K562 (cell line): ENCODE results near the gene TMEM143. TPM values are rescaled to one million over a fixed set of nuclear protein-coding genes. Genes with fewer than 3 reads are reported as not detected.

Source experiments
- ATAC-seq: fragments of 200-7000 bp; cut with Tn5 transposase; 3 replicates; pipeline ENCODE4 v1.9.1; 2020; ENCODE audit warnings: moderate library complexity
- BruUV-seq: library from RNA; stranded (reverse); fragments of 400-500 nt; replicated peaks from 2 replicates; lab custom pipeline; 2021; lab: Mats Ljungman, UMichigan
- CTCF ChIA-PET: fragments of 300-600 bp; formaldehyde crosslinking; extraction: SDS; loops from one replicate; lab custom pipeline; 2021; ENCODE audit warnings: low intra/inter-chr PET ratio; lab: Yijun Ruan, JAX
- POLR2A ChIA-PET: fragments of 300-600, 350-650 bp; sonication (Branson Sonifier 250); formaldehyde crosslinking; extraction: SDS; loops from one replicate; lab custom pipeline; 2021; ENCODE audit warnings: antibody characterized with exemption, inconsistent platforms; lab: Yijun Ruan, JAX
- DNase-seq, 4 experiments: peaks; one replicate each; pipeline versions ENCODE4 v3.0.0 to v3.0.0-alpha.2; 2011 to 2018; ENCODE audit warnings: low spot score in 3 of 4, mixed read lengths in 3 of 4; ENCODE audit errors: extremely low read depth in 1 of 4
- FAIRE-seq: peaks from 2 replicates; lab custom pipeline; 2011; peaks lifted over from hg19 to GRCh38; lab: Jason Lieb, UNC
- H2AFZ ChIP-seq: 2 replicates; pipeline ENCODE4 v1.6.0; 2011; ENCODE audit warnings: low read depth, low read length, control low read depth, inconsistent platforms
- H3K27ac ChIP-seq: fragments of 200-600 bp; 3 replicates; pipeline ENCODE4 v1.8.0; 2011; ENCODE audit warnings: low read depth, mild to moderate bottlenecking, control low read depth, inconsistent platforms, low read length, moderate library complexity, mixed read lengths; ENCODE audit errors: extremely low read depth
- H3K27me3 ChIP-seq, 2 experiments: fragments of 300-600 bp in 1 of 2; 2 replicates in 1 of 2; 3 replicates in 1 of 2; pipeline versions ENCODE4 v1.6.0 to v1.8.0; 2011; ENCODE audit warnings: inconsistent platforms in 2 of 2, low read length in 2 of 2, mild to moderate bottlenecking in 1 of 2, mixed read lengths in 1 of 2, moderate library complexity in 1 of 2; ENCODE audit not compliant: control insufficient read depth in 2 of 2, insufficient read depth in 2 of 2
- H3K36me3 ChIP-seq: fragments of 300-600 bp; 3 replicates; pipeline ENCODE4 v1.8.0; 2011; ENCODE audit warnings: mild to moderate bottlenecking, low read length, inconsistent platforms; ENCODE audit not compliant: control insufficient read depth, insufficient read depth
- H3K4me1 ChIP-seq, 2 experiments: fragments of 200-600 bp in 1 of 2; replicated peaks in 1 of 2; 2 replicates in 1 of 2; 3 replicates in 1 of 2; pipeline versions ENCODE4 v1.5.1 to v1.8.0; 2011; ENCODE audit warnings: inconsistent platforms in 2 of 2, low read length in 2 of 2, mild to moderate bottlenecking in 1 of 2, mixed read lengths in 1 of 2, moderate library complexity in 1 of 2; ENCODE audit not compliant: control insufficient read depth in 2 of 2, insufficient read depth in 2 of 2
- H3K4me2 ChIP-seq: 2 replicates; pipeline ENCODE4 v1.6.1; 2011; ENCODE audit warnings: low read length, control low read depth, inconsistent platforms, mixed read lengths; ENCODE audit not compliant: insufficient read depth
- H3K4me3 ChIP-seq: fragments of 200-600 bp; sonication (generic), shearing (Covaris generic); 2 replicates; pipeline ENCODE4 v1.5.1; 2016; ENCODE audit warnings: control low read depth, inconsistent platforms
- H3K79me2 ChIP-seq: fragments of 200-600 bp; 3 replicates; pipeline ENCODE4 v1.8.0; 2011; ENCODE audit warnings: low read length, inconsistent platforms; ENCODE audit not compliant: control insufficient read depth, insufficient read depth
- H3K9ac ChIP-seq, 2 experiments: 2 replicates each; pipeline versions ENCODE4 v1.6.0 to v1.6.1; 2011; ENCODE audit warnings: low read depth in 2 of 2, low read length in 2 of 2, control low read depth in 1 of 2, inconsistent platforms in 1 of 2, mild to moderate bottlenecking in 1 of 2, mixed read lengths in 1 of 2; ENCODE audit not compliant: insufficient read depth in 1 of 2
- H3K9me1 ChIP-seq: one replicate; pipeline ENCODE4 v1.6.0; 2011; ENCODE audit warnings: inconsistent platforms, mild to moderate bottlenecking, low read length, moderate library complexity; ENCODE audit not compliant: control insufficient read depth, insufficient read depth
- H3K9me3 ChIP-seq: replicated peaks from 2 replicates; pipeline ENCODE4 v1.5.1; 2011; ENCODE audit warnings: low read depth, low read length, inconsistent platforms; ENCODE audit not compliant: control insufficient read depth, insufficient read depth
- H4K20me1 ChIP-seq: replicated peaks from 2 replicates; pipeline ENCODE4 v1.6.1; 2011; ENCODE audit warnings: low read length, inconsistent platforms, mixed read lengths; ENCODE audit not compliant: control insufficient read depth, insufficient read depth
- CAMTA2 ChIP-seq: fragments of 250-450 bp; sonication (Bioruptor Pico); conservative IDR thresholded peaks from 2 replicates; pipeline ENCODE4 v1.5.1; 2022
- CBFA2T2 ChIP-seq: fragments of 450-650 bp; conservative IDR thresholded peaks from 2 replicates; pipeline ENCODE4 v1.6.1; 2017; ENCODE audit warnings: mild to moderate bottlenecking
- DIDO1 ChIP-seq: fragments of 450-650 bp; IDR thresholded peaks from 2 replicates; pipeline ENCODE4 v1.6.1; 2016; ENCODE audit warnings: low read depth, missing biosample characterization, missing genetic modification characterization
- DPF2 ChIP-seq: fragments of 450-650 bp; IDR thresholded peaks from 2 replicates; pipeline ENCODE4 v1.6.1; 2016
- ETV6 ChIP-seq, 3 experiments: fragments of 150-350 bp in 1 of 3; sonication (generic) in 1 of 3; formaldehyde crosslinking in 1 of 3; IDR thresholded peaks; 2 replicates each; pipeline versions ENCODE4 v1.6.1 to v1.8.0; 2014 to 2022; ENCODE audit warnings: borderline replicate concordance in 2 of 3, low read depth in 2 of 3, antibody characterized with exemption in 1 of 3, low read length in 1 of 3, mild to moderate bottlenecking in 1 of 3, missing genetic modification reagents in 1 of 3
- GABPB1 ChIP-seq: sonication (generic); formaldehyde crosslinking; IDR thresholded peaks from 2 replicates; pipeline ENCODE4 v1.8.0; 2022; ENCODE audit warnings: mild to moderate bottlenecking, missing genetic modification reagents
- GTF2F1 ChIP-seq: IDR thresholded peaks from 2 replicates; pipeline ENCODE4 v1.6.1; 2011; ENCODE audit warnings: low read depth, low read length, improper control_type of control experiment
- HCFC1 ChIP-seq: IDR thresholded peaks from 2 replicates; pipeline ENCODE4 v1.6.1; 2012; ENCODE audit warnings: low read depth, low read length, improper control_type of control experiment
- HNRNPK ChIP-seq: fragments of 200-400 bp; formaldehyde crosslinking; IDR thresholded peaks from one replicate; pipeline ENCODE4 v1.6.1; 2018; ENCODE audit warnings: mild to moderate bottlenecking, low read depth, low read length; ENCODE audit not compliant: poor library complexity, severe bottlenecking
- KDM1A ChIP-seq, 2 experiments: fragments of 450-650 bp; IDR thresholded peaks; 2 replicates each; pipeline ENCODE4 v1.6.1; 2016; ENCODE audit warnings: mild to moderate bottlenecking in 2 of 2
- KLF1 ChIP-seq: fragments of 450-650 bp; IDR thresholded peaks from 2 replicates; pipeline ENCODE4 v1.6.1; 2016; ENCODE audit warnings: missing genetic modification characterization, missing compliant biosample characterization
- MCM5 ChIP-seq: fragments of 450-650 bp; IDR thresholded peaks from 2 replicates; pipeline ENCODE4 v1.6.1; 2016; ENCODE audit warnings: low read depth
- MTA3 ChIP-seq: fragments of 450-650 bp; formaldehyde crosslinking; IDR thresholded peaks from 2 replicates; pipeline ENCODE4 v1.6.1; 2017; ENCODE audit warnings: mild to moderate bottlenecking, borderline replicate concordance
- MYNN ChIP-seq, 2 experiments: sonication (generic); formaldehyde crosslinking in 1 of 2; IDR thresholded peaks; 2 replicates each; pipeline versions ENCODE4 v1.5.0 to v1.6.1; 2016 to 2020; ENCODE audit warnings: antibody characterized with exemption in 1 of 2, missing genetic modification reagents in 1 of 2
- PHTF2 ChIP-seq: fragments of 250-450 bp; sonication (Bioruptor Pico); IDR thresholded peaks from 2 replicates; pipeline ENCODE4 v1.5.0; 2021; ENCODE audit warnings: mild to moderate bottlenecking
- POLR2B ChIP-seq: fragments of 450-650 bp; IDR thresholded peaks from 2 replicates; pipeline ENCODE4 v1.6.1; 2018; ENCODE audit warnings: low read depth; ENCODE audit not compliant: partially characterized antibody
- RBM39 ChIP-seq: fragments of 200-400 bp; formaldehyde crosslinking; optimal IDR thresholded peaks from 2 replicates; pipeline ENCODE3; 2018; ENCODE audit warnings: low read depth, low read length
- RFX1 ChIP-seq: fragments of 450-650 bp; IDR thresholded peaks from 2 replicates; pipeline ENCODE4 v1.6.1; 2016; ENCODE audit warnings: mild to moderate bottlenecking, moderate library complexity
- SMARCB1 ChIP-seq: IDR thresholded peaks from 2 replicates; pipeline ENCODE4 v1.6.1; 2011; ENCODE audit warnings: improper control_type of control experiment, low read depth; ENCODE audit not compliant: insufficient read length
- SNIP1 ChIP-seq: fragments of 450-650 bp; IDR thresholded peaks from 2 replicates; pipeline ENCODE4 v1.7.1; 2017; ENCODE audit warnings: low read depth, mild to moderate bottlenecking
- TAF9B ChIP-seq: fragments of 450-650 bp; IDR thresholded peaks from 2 replicates; pipeline ENCODE4 v1.6.1; 2018; ENCODE audit warnings: mild to moderate bottlenecking; ENCODE audit not compliant: partially characterized antibody
- TEAD2 ChIP-seq: fragments of 450-650 bp; IDR thresholded peaks from 2 replicates; pipeline ENCODE4 v1.6.1; 2016; ENCODE audit warnings: missing genetic modification characterization, control low read depth, missing compliant biosample characterization
- ZNF217 ChIP-seq: sonication (generic); formaldehyde crosslinking; IDR thresholded peaks from 2 replicates; pipeline ENCODE4 v1.8.0; 2022; ENCODE audit warnings: mild to moderate bottlenecking, missing genetic modification reagents
- WGBS: fragments of 100-300 bp; shearing (Covaris generic); methylation state at CpG from one replicate; pipeline ENCODE4 v1.1.6; 2016; ENCODE audit warnings: low coverage, mixed read lengths; ENCODE audit not compliant: insufficient coverage; ENCODE audit errors: missing lambda C conversion rate; 5-methylcytosine and 5-hydroxymethylcytosine counted together
- in situ Hi-C: fragments of 300-500 bp; cut with MboI; formaldehyde crosslinking; loops from 4 replicates; pipeline ENCODE4 v1.15.0; 2018; ENCODE audit warnings: inconsistent platforms, mixed read lengths
- intact Hi-C: fragments of 100-400 bp; cut with micrococcal nuclease; formaldehyde crosslinking; loops from 2 replicates; pipeline ENCODE4 v1.14.2; 2022
- polyA plus RNA-seq, 8 experiments: library from polyadenylated mRNA; depleted of rRNA in 4 of 8; stranded (reverse) in 5 of 8; unstranded in 3 of 8; fragments of >200 nt; fragmentation: Nextera tagmentation in 2 of 8; fragmentation: Illumina TruSeq in 1 of 8; extraction: Ambion mirVana in 2 of 8; extraction: Trizol in 1 of 8; gene quantifications; 2 replicates each; pipeline versions ENCODE4 v1.2.1 to v1.2.3, GENCODE V29; 2011 to 2014; ENCODE audit warnings: inconsistent platforms in 1 of 8, missing spikeins in 1 of 8
- total RNA-seq, 7 experiments: library from RNA; depleted of rRNA in 6 of 7; stranded (reverse); fragments of >200 nt in 6 of 7; fragmentation: Illumina TruSeq in 2 of 7; extraction: Trizol in 2 of 7; gene quantifications; 2 replicates each; pipeline versions ENCODE4 v1.2.1 to v1.2.3, GENCODE V29; 2011 to 2021; ENCODE audit warnings: low replicate concordance in 1 of 7

The TMEM143 gene
- total and polyA plus RNA-seq, 9 of the 15 experiments (the other 6 are each of a cell fraction or from before 2014, with no cell fraction given): 0.66 to 8.8 (median 4.3) TPM

GRCh38 chr19:48390188-48391099 lies 26.7 kb upstream of the TMEM143 start:
- H3K4me3 ChIP-seq: peak overlapping the region; percentile 88
- POLR2A ChIA-PET: interaction anchor here (0.8 to 2.1 kb wide), 7 partner anchors 9 to 218 kb away, joined by 3 to 13 read pairs (median 7); partner anchors contain the start of genes SYNGR4 and TMEM143
- under 1% methylated on average over 13 of the region's 24 CpGs for WGBS
- ATAC-seq (peak; percentile 90), DNase-seq (peak; percentile 79 to 85 (median 83)), FAIRE-seq (peak; percentile 60)
- intact Hi-C loops (loop anchor here (2.0 to 10.0 kb wide), 3 partner anchors 26 to 104 kb away; partner anchors contain the start of genes EMP3 and SYNGR4), in situ Hi-C loops (no loop called here)
- H3K79me2 ChIP-seq: peaks cover 22% of the 10 kb centered on the region
- H3K4me2 ChIP-seq: peak overlapping the region; percentile 91
- peak overlapping the region; percentile 93 for H2AFZ ChIP-seq
- H3K27me3 ChIP-seq: no peaks in the 10 kb centered on the region
- no peaks in the 10 kb centered on the region for H4K20me1 ChIP-seq
- no TSS peak for BruUV-seq
- peak overlapping the region; percentile 94 to 98 for H3K9ac ChIP-seq
- no peaks in the 10 kb centered on the region for H3K9me1 ChIP-seq
- CTCF ChIA-PET: interaction anchor here (0.6 to 1.4 kb wide), 3 partner anchors 54 to 488 kb away, joined by 3 to 4 read pairs (median 4); no protein-coding TSS in a partner anchor
- peaks cover 7 to 54% of the 10 kb centered on the region in 2 experiments; a peak in 3 of 5 replicates for H3K4me1 ChIP-seq
- peaks cover 41% of the 10 kb centered on the region for H3K36me3 ChIP-seq
- H3K27ac ChIP-seq: peak overlapping the region; percentile 92
- H3K9me3 ChIP-seq: no peaks in the 10 kb centered on the region
- TF ChIP-seq SMARCB1: no peak
- peak; percentile 61 for TF ChIP-seq HCFC1
- TF ChIP-seq CBFA2T2: no peak
- no peak for TF ChIP-seq ETV6 (IDR thresholded peaks at IDR 0.05; ENCODE audit: borderline replicate concordance in 1 of 2, low read depth in 2 of 2, low read length in 1 of 2)
- 0 out of 2 replicates have a peak, but pooled peaks have one; percentile 34 for TF ChIP-seq ETV6 (CRISPR knock-in tag; IDR thresholded peaks at IDR 0.05; ENCODE audit: borderline replicate concordance)
- no peak for TF ChIP-seq HNRNPK
- TF ChIP-seq MCM5: no peak
- no peak for TF ChIP-seq ZNF217 (CRISPR knock-in tag)
- TF ChIP-seq MYNN (IDR thresholded peaks at IDR 0.05): 0 out of 2 replicates have a peak, but pooled peaks have one; percentile 48
- no peak for TF ChIP-seq MYNN (CRISPR knock-in tag; IDR thresholded peaks at IDR 0.05)
- TF ChIP-seq KLF1 (tag): no peak
- no peak for TF ChIP-seq RBM39
- peak; percentile 85 for TF ChIP-seq GABPB1 (CRISPR knock-in tag)
- no peak for TF ChIP-seq KDM1A (IDR thresholded peaks at IDR 0.05)
- TF ChIP-seq DIDO1 (tag): peak; percentile 65; the same call in 1 of the 2 replicates
- no peak for TF ChIP-seq TAF9B
- peak; percentile 62; the same call in 1 of the 2 replicates for TF ChIP-seq MTA3
- no peak for TF ChIP-seq GTF2F1
- no peak for TF ChIP-seq SNIP1
- TF ChIP-seq PHTF2 (CRISPR knock-in tag): no peak
- no peak for TF ChIP-seq TEAD2 (tag)
- TF ChIP-seq POLR2B: no peak
- no peak for TF ChIP-seq CAMTA2
- no peak for TF ChIP-seq DPF2
- TF ChIP-seq RFX1: no peak
